Right atrium auricular region (tissue), 2 donors: ENCODE results near the gene PSD. TPM values are rescaled to one million over a fixed set of nuclear protein-coding genes. Genes with fewer than 3 reads are reported as not detected.
A peak's percentile ranks its signal among the peaks of the same experiment; 100 is the strongest.

Experiments
- DNase-seq: peaks from one replicate; pipeline ENCODE4 v3.0.0-alpha.2; 2019; ENCODE audit warnings: low spot score
- H3K27ac ChIP-seq, 2 donors: fragments of 200-600 bp; sonication (generic); 1 replicate in 1 of 2; 2 replicates in 1 of 2; pipeline ENCODE4 v1.5.1; 2016 to 2019
- H3K27me3 ChIP-seq, 2 donors: fragments of 200-600 bp; sonication (generic); one replicate each; pipeline versions ENCODE4 v1.5.1 to v1.6.0; 2017 to 2019
- H3K36me3 ChIP-seq: fragments of 200-600 bp; sonication (generic); one replicate; pipeline ENCODE4 v1.5.1; 2016
- H3K4me1 ChIP-seq, 2 donors: fragments of 200-600 bp; sonication (generic); one replicate each; pipeline versions ENCODE4 v1.5.1 to v1.6.0; 2017 to 2019
- H3K4me3 ChIP-seq, 2 donors: fragments of 200-600 bp; sonication (generic); 1 replicate in 1 of 2; 2 replicates in 1 of 2; pipeline ENCODE4 v1.5.1; 2017 to 2019; ENCODE audit warnings: mild to moderate bottlenecking in 1 of 2, moderate library complexity in 1 of 2
- H3K9me3 ChIP-seq, 2 donors: fragments of 200-600 bp; sonication (generic); one replicate each; pipeline ENCODE4 v1.5.1; 2019
- CTCF ChIP-seq, 2 donors: fragments of 200-600 bp; sonication (generic); IDR thresholded peaks; one replicate each; pipeline ENCODE4 v1.5.1; 2019; ENCODE audit warnings: antibody characterized with exemption in 2 of 2
- total RNA-seq, 2 donors: library from RNA; depleted of rRNA; stranded (reverse); fragments of >200 nt; gene quantifications; one replicate each; pipeline ENCODE4 v1.1.0, GENCODE V29; 2016

The PSD gene
- total RNA-seq, 2 donors from 2014 or later: 2.2 to 9.7 TPM

GRCh38 chr10:102412293-102412692 lies 6.3 kb downstream of the PSD start:
- peaks cover 0 to 10% of the 10 kb centered on the region in 2 donors for H3K27me3 ChIP-seq
- H3K36me3 ChIP-seq: no peaks in the 10 kb centered on the region
- no peak overlapping the region for H3K4me3 ChIP-seq
- H3K27ac ChIP-seq: no peak overlapping the region
- H3K9me3 ChIP-seq: no peaks in the 10 kb centered on the region
- TF ChIP-seq CTCF (IDR thresholded peaks at IDR 0.05): no peak
- DNase-seq: no peak
- peaks cover 0 to 11% of the 10 kb centered on the region in 2 donors for H3K4me1 ChIP-seq

GRCh38 chr10:102411341-102412255 lies 7.0 kb downstream of the PSD start:
- Histone ChIP-seq H3K27me3 (peaks cover 0 to 10% of the 10 kb centered on the region in 2 donors), H3K36me3 (no peaks in the 10 kb centered on the region), H3K9me3 (no peaks in the 10 kb centered on the region), H3K4me1 (peaks cover 0 to 11% of the 10 kb centered on the region in 2 donors), H3K27ac (no peak overlapping the region), H3K4me3 (no peak overlapping the region)
- no peak for DNase-seq
- no peak for TF ChIP-seq CTCF (IDR thresholded peaks at IDR 0.05)

- TF ChIP-seq CTCF (IDR thresholded peaks at IDR 0.05): no peak
- no peaks in the 10 kb centered on the region for H3K9me3 ChIP-seq
- peak overlapping the region; percentile 13 to 40 for H3K27ac ChIP-seq
- peak overlapping the region; percentile 32 to 45 for H3K4me3 ChIP-seq
- peaks cover 0 to 11% of the 10 kb centered on the region in 2 donors for H3K4me1 ChIP-seq
- no peaks in the 10 kb centered on the region for H3K36me3 ChIP-seq
- DNase-seq: no peak
- peaks cover 0 to 10% of the 10 kb centered on the region in 2 donors for H3K27me3 ChIP-seq
Measured at GRCh38 chr10:102410429-102411073, 8.0 kb downstream of the PSD start.

- Histone ChIP-seq H3K4me1 (peaks cover 0 to 11% of the 10 kb centered on the region in 2 donors), H3K36me3 (no peaks in the 10 kb centered on the region), H3K4me3 (peak overlapping the region; percentile 32 to 54), H3K9me3 (no peaks in the 10 kb centered on the region), H3K27ac (peak overlapping the region; percentile 13 to 56), H3K27me3 (peaks cover 0 to 7% of the 10 kb centered on the region in 2 donors)
- TF ChIP-seq CTCF (IDR thresholded peaks at IDR 0.05): no peak
- DNase-seq: no peak
Measured at GRCh38 chr10:102409604-102410428, 8.8 kb downstream of the PSD start.

GRCh38 chr10:102408728-102409603 lies 9.6 kb downstream of the PSD start:
- peaks cover 0 to 11% of the 10 kb centered on the region in 2 donors for H3K4me1 ChIP-seq
- H3K27ac ChIP-seq: peak overlapping the region in 1 of 2 donors; percentile 56
- H3K36me3 ChIP-seq: no peaks in the 10 kb centered on the region
- peak overlapping the region; percentile 46 to 54 for H3K4me3 ChIP-seq
- peaks cover 0 to 5% of the 10 kb centered on the region in 2 donors for H3K27me3 ChIP-seq
- DNase-seq: no peak
- no peak for TF ChIP-seq CTCF (IDR thresholded peaks at IDR 0.05)
- no peaks in the 10 kb centered on the region for H3K9me3 ChIP-seq
